Effector memory CD4-positive, alpha-beta T cell (primary cell): ENCODE measurements around the gene COMP.

Experiments used
- DNase-seq, 3 donors: peaks; one replicate each; pipeline ENCODE4 v3.0.0-alpha.2; 2020
- H3K27ac ChIP-seq: 2 replicates; pipeline ENCODE4 v1.7.0; 2013; ENCODE audit warnings: mild to moderate bottlenecking, low read length, moderate library complexity; ENCODE audit not compliant: insufficient read depth, poor library complexity, severe bottlenecking
- H3K27me3 ChIP-seq: replicated peaks from 2 replicates; pipeline ENCODE4 v1.7.0; 2013; ENCODE audit warnings: mild to moderate bottlenecking, low read length; ENCODE audit not compliant: insufficient read depth, control insufficient read depth, poor library complexity, severe bottlenecking
- H3K36me3 ChIP-seq: 2 replicates; pipeline ENCODE4 v1.7.0; 2013; ENCODE audit warnings: mild to moderate bottlenecking, low read length, moderate library complexity; ENCODE audit not compliant: control insufficient read depth, insufficient read depth
- H3K4me1 ChIP-seq: 2 replicates; pipeline ENCODE4 v1.7.0; 2013; ENCODE audit warnings: low read length, mild to moderate bottlenecking; ENCODE audit not compliant: control insufficient read depth, insufficient read depth, poor library complexity, severe bottlenecking
- H3K4me3 ChIP-seq: 2 replicates; pipeline ENCODE4 v1.7.0; 2013; ENCODE audit warnings: low read length, low read depth, mild to moderate bottlenecking; ENCODE audit not compliant: insufficient read depth, poor library complexity, severe bottlenecking
- H3K9me3 ChIP-seq: 2 replicates; pipeline ENCODE4 v1.7.0; 2013; ENCODE audit warnings: mild to moderate bottlenecking, low read length, moderate library complexity; ENCODE audit not compliant: control insufficient read depth

Gene COMP

GRCh38 chr19:18804139-18804601 lies 13.1 kb upstream of the COMP start:
- Histone ChIP-seq H3K4me1 (no peaks in the 10 kb centered on the region), H3K4me3 (no peak overlapping the region), H3K36me3 (no peaks in the 10 kb centered on the region), H3K27me3 (peaks cover 3% of the 10 kb centered on the region), H3K9me3 (no peaks in the 10 kb centered on the region), H3K27ac (no peak overlapping the region)
- no peak for DNase-seq

- no peak overlapping the region for H3K4me3 ChIP-seq
- no peaks in the 10 kb centered on the region for H3K36me3 ChIP-seq
- H3K9me3 ChIP-seq, result no peaks in the 10 kb centered on the region
- no peak overlapping the region for H3K27ac ChIP-seq
- no peaks in the 10 kb centered on the region for H3K4me1 ChIP-seq
- DNase-seq, result no peak
- peaks cover 3% of the 10 kb centered on the region for H3K27me3 ChIP-seq
Observed at GRCh38 chr19:18803550-18804138, 12.5 kb upstream of the COMP start.

- H3K9me3 ChIP-seq, result no peaks in the 10 kb centered on the region
- no peaks in the 10 kb centered on the region for H3K4me1 ChIP-seq
- no peak for DNase-seq
- H3K4me3 ChIP-seq, result no peak overlapping the region
- H3K36me3 ChIP-seq, result no peaks in the 10 kb centered on the region
- peaks cover 5% of the 10 kb centered on the region for H3K27me3 ChIP-seq
- H3K27ac ChIP-seq, result no peak overlapping the region
Observed at GRCh38 chr19:18802354-18802753, 11.2 kb upstream of the COMP start.

GRCh38 chr19:18800636-18801035 lies 9.5 kb upstream of the COMP start:
- peaks cover 10% of the 10 kb centered on the region for H3K27me3 ChIP-seq
- no peak for DNase-seq
- no peaks in the 10 kb centered on the region for H3K36me3 ChIP-seq
- no peak overlapping the region for H3K4me3 ChIP-seq
- no peaks in the 10 kb centered on the region for H3K9me3 ChIP-seq
- no peak overlapping the region for H3K27ac ChIP-seq
- H3K4me1 ChIP-seq, result no peaks in the 10 kb centered on the region

GRCh38 chr19:18800079-18800478 lies 9.0 kb upstream of the COMP start:
- no peaks in the 10 kb centered on the region for H3K4me1 ChIP-seq
- no peak overlapping the region for H3K27ac ChIP-seq
- peaks cover 10% of the 10 kb centered on the region for H3K27me3 ChIP-seq
- H3K36me3 ChIP-seq, result no peaks in the 10 kb centered on the region
- no peaks in the 10 kb centered on the region for H3K9me3 ChIP-seq
- no peak overlapping the region for H3K4me3 ChIP-seq
- no peak for DNase-seq

- Histone ChIP-seq H3K4me1 (no peaks in the 10 kb centered on the region), H3K36me3 (no peaks in the 10 kb centered on the region), H3K4me3 (no peak overlapping the region), H3K9me3 (no peaks in the 10 kb centered on the region), H3K27ac (no peak overlapping the region), H3K27me3 (peaks cover 10% of the 10 kb centered on the region)
- DNase-seq, result no peak
Observed at GRCh38 chr19:18799389-18799970, 8.4 kb upstream of the COMP start.

GRCh38 chr19:18798384-18799352 lies 7.6 kb upstream of the COMP start:
- Histone ChIP-seq H3K27me3 (peaks cover 10% of the 10 kb centered on the region), H3K4me3 (no peak overlapping the region), H3K36me3 (no peaks in the 10 kb centered on the region), H3K9me3 (no peaks in the 10 kb centered on the region), H3K27ac (no peak overlapping the region), H3K4me1 (no peaks in the 10 kb centered on the region)
- no peak for DNase-seq

GRCh38 chr19:18796239-18796638 lies 5.1 kb upstream of the COMP start:
- Histone ChIP-seq H3K4me1 (peaks cover 2% of the 10 kb centered on the region), H3K9me3 (no peaks in the 10 kb centered on the region), H3K36me3 (no peaks in the 10 kb centered on the region), H3K4me3 (no peak overlapping the region), H3K27ac (no peak overlapping the region), H3K27me3 (peaks cover 20% of the 10 kb centered on the region)
- no peak for DNase-seq

- no peak for DNase-seq
- H3K27me3 ChIP-seq, result peaks cover 23% of the 10 kb centered on the region
- no peak overlapping the region for H3K4me3 ChIP-seq
- no peaks in the 10 kb centered on the region for H3K9me3 ChIP-seq
- no peaks in the 10 kb centered on the region for H3K36me3 ChIP-seq
- peaks cover 7% of the 10 kb centered on the region for H3K4me1 ChIP-seq
- H3K27ac ChIP-seq, result no peak overlapping the region
Observed at GRCh38 chr19:18795540-18795939, 4.4 kb upstream of the COMP start.

GRCh38 chr19:18794692-18795091 lies 3.6 kb upstream of the COMP start:
- no peaks in the 10 kb centered on the region for H3K9me3 ChIP-seq
- peaks cover 31% of the 10 kb centered on the region for H3K27me3 ChIP-seq
- no peak overlapping the region for H3K27ac ChIP-seq
- H3K4me1 ChIP-seq, result peaks cover 15% of the 10 kb centered on the region
- H3K36me3 ChIP-seq, result no peaks in the 10 kb centered on the region
- H3K4me3 ChIP-seq, result no peak overlapping the region
- DNase-seq, result no peak
